RWPE2 (cell line): ENCODE data around the gene SLC37A1.

Experiments used
- ATAC-seq: fragments of 200-7000 bp; cut with Tn5 transposase; 3 replicates; pipeline ENCODE4 v1.9.1; 2021; ENCODE audit warnings: low read depth
- DNase-seq: peaks from one replicate; pipeline ENCODE4 v3.0.0-alpha.2; 2020; ENCODE audit warnings: low spot score
- H3K27ac ChIP-seq: fragments of 450-650 bp; 2 replicates; pipeline ENCODE4 v1.5.1; 2017; ENCODE audit warnings: mild to moderate bottlenecking; ENCODE audit not compliant: poor library complexity, severe bottlenecking
- H3K27me3 ChIP-seq: fragments of 250-450 bp; sonication (Bioruptor Pico); 2 replicates; pipeline ENCODE4 v1.5.1; 2021; ENCODE audit warnings: mild to moderate bottlenecking, moderate library complexity; ENCODE audit not compliant: insufficient read depth, poor library complexity, severe bottlenecking
- H3K36me3 ChIP-seq: fragments of 250-450 bp; sonication (Bioruptor Pico); 2 replicates; pipeline ENCODE4 v1.5.1; 2020; ENCODE audit warnings: low read depth, mild to moderate bottlenecking, moderate library complexity
- H3K4me1 ChIP-seq: fragments of 250-450 bp; sonication (Bioruptor Pico); 2 replicates; pipeline ENCODE4 v1.5.1; 2021; ENCODE audit warnings: mild to moderate bottlenecking, moderate library complexity; ENCODE audit not compliant: insufficient read depth, poor library complexity, severe bottlenecking
- H3K4me3 ChIP-seq: fragments of 250-450 bp; sonication (Bioruptor Pico); 2 replicates; pipeline ENCODE4 v1.5.1; 2021; ENCODE audit warnings: mild to moderate bottlenecking, moderate library complexity; ENCODE audit not compliant: severe bottlenecking
- H3K9me3 ChIP-seq: fragments of 250-450 bp; sonication (Bioruptor Pico); 2 replicates; pipeline ENCODE4 v1.5.1; 2021; ENCODE audit warnings: mild to moderate bottlenecking, moderate library complexity; ENCODE audit not compliant: severe bottlenecking
- TF ChIP-seq, protein P1 (sequence below): fragments of 450-650 bp; IDR thresholded peaks from one replicate; pipeline ENCODE4 v1.5.1; 2017; ENCODE audit warnings: mild to moderate bottlenecking, moderate library complexity; ENCODE audit not compliant: poor library complexity, severe bottlenecking

The SLC37A1 gene

DNA sequence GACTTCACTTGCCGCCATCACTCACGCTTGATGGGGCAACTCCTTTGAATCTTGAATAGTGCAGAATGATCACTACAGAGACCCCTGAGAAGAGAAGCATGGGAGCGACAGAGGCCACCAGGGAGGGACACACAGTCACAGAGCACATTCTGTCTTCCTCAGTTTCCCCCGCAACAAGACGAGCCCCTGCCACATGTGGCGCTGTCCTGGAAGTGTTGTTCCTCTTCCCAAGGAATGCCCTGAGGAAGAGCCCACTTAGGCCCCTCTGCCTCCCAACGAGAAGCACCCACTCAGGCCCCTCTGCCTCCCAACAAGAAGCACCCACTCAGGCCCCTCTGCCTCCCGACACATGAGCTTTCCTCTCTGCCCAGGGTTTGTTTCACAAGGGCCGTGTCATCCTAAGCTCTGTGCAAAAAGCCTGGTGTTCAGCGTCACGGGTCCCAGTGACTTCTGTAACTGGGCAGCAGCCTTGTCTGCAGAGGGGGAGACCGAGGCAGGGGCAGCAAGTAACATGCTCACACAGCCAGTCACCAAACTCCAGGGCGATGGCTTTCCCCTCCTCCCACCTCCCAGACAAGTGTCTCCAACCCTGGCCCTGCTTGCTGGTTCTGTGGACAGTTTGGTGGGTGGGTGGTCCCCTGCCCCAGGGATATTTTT lies 19.8 kb downstream of the SLC37A1 start:
- 0 out of 2 replicates have a peak, but pooled peaks cover 3% of the 10 kb centered on the region for H3K36me3 ChIP-seq
- no peaks in the 10 kb centered on the region for H3K9me3 ChIP-seq
- H3K4me1 ChIP-seq, result no peaks in the 10 kb centered on the region
- TF ChIP-seq, protein P1, sequence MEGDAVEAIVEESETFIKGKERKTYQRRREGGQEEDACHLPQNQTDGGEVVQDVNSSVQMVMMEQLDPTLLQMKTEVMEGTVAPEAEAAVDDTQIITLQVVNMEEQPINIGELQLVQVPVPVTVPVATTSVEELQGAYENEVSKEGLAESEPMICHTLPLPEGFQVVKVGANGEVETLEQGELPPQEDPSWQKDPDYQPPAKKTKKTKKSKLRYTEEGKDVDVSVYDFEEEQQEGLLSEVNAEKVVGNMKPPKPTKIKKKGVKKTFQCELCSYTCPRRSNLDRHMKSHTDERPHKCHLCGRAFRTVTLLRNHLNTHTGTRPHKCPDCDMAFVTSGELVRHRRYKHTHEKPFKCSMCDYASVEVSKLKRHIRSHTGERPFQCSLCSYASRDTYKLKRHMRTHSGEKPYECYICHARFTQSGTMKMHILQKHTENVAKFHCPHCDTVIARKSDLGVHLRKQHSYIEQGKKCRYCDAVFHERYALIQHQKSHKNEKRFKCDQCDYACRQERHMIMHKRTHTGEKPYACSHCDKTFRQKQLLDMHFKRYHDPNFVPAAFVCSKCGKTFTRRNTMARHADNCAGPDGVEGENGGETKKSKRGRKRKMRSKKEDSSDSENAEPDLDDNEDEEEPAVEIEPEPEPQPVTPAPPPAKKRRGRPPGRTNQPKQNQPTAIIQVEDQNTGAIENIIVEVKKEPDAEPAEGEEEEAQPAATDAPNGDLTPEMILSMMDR, result no peak
- no peak overlapping the region for H3K27ac ChIP-seq
- no peak for DNase-seq
- H3K27me3 ChIP-seq, result no peaks in the 10 kb centered on the region
- ATAC-seq, result no peak
- H3K4me3 ChIP-seq, result no peak overlapping the region

DNA sequence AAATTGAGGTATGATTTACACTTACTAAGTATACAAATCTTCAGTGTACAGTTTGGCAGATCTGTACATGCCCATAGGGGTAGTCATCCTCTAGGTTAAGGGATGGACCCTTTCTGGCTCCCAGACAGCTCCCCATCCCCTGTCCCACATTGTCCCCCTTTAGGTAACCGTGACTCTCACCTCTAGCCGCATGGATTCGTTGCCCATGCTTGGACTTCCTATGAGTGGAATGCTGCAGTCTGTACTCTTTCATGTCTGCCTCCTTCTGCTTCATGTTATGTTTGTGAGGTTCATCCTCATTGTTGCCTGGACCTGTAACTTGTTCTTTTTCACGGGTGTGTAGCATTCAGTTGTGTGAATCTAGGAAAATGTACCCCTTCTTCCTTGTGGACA lies 20.3 kb downstream of the SLC37A1 start:
- no peak for DNase-seq
- TF ChIP-seq, protein P1, result no peak
- Histone ChIP-seq H3K9me3 (no peaks in the 10 kb centered on the region), H3K4me3 (no peak overlapping the region), H3K27me3 (no peaks in the 10 kb centered on the region), H3K27ac (no peak overlapping the region), H3K36me3 (0 out of 2 replicates have a peak, but pooled peaks cover 3% of the 10 kb centered on the region), H3K4me1 (no peaks in the 10 kb centered on the region)
- no peak for ATAC-seq

DNA sequence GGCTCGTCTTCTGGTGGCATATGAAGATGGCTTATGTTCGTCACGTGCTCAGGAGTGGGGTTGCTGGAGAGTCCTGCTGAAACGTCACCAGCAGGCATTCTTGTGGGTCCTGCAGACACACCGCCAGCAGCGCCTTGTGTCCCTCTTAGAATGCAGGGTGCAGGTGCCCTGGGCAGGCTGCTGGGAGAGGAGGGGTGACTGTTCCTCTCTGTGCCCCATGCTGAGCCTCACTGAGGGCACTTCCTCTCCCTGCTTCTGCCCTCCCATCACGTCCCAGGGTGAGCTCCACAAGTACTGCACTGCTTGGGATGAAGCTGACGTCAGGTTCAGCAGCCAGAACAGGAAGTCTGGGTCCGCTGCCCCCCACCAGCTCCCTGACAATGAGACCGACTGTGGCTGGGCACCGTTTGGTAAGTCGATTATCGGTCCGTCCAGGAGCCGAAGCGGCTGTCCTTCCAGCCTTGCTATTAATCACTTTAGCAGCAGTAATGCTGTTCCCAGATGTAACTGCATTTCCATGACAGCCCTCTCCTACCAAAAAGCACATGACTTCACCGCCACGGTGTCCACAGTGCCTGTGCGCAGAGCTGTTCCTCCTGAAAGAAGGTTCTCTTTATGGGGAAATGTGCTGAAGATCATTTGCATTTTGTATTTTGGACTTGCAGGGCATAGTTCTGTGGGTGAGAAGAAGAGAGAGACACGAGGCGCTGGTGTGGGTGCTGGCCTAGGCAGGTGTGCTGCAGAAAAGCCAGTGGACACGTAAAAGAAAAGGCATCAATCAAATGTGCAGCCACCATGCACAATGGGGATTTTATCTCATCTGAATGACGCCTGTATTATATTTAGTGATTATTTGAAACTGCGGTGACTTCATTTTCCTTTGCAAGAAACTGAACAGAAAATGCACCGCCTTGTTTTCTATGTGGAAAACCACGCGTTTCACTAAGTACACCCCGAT lies 21.0 kb downstream of the SLC37A1 start:
- no peaks in the 10 kb centered on the region for H3K27me3 ChIP-seq
- DNase-seq, result no peak
- no peaks in the 10 kb centered on the region for H3K4me1 ChIP-seq
- H3K27ac ChIP-seq, result no peak overlapping the region
- ATAC-seq, result no peak
- no peaks in the 10 kb centered on the region for H3K9me3 ChIP-seq
- no peaks in the 10 kb centered on the region for H3K36me3 ChIP-seq
- H3K4me3 ChIP-seq, result no peak overlapping the region
- TF ChIP-seq, protein P1, result no peak

DNA sequence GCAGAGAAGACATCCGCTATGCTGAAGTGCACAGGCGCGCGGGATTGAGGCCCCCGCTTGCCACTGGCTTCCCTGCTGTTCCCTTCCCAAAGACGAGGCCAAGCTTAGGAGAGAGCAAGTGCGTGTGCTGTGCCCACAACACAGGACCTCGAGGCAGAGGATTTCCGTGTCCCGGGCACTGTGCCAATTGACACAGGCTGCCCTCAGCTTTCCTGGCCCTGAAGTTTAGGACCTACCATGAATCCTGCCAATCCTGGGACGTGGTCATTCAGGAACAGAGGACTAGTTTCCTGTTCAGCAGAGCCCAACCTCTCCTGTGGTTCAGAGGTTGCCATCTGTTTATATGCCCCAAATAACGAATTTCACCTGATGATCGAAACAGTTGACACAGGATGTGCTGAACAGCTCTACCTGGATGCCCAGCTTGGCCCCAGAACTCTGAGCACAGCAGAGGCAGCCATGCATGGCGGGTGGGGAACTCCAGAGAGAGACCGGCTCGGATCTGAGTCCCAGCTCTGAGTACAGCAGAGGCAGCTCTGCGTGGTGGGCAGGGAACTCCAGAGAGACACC lies 22.0 kb downstream of the SLC37A1 start:
- DNase-seq (no peak), ATAC-seq (no peak)
- no peaks in the 10 kb centered on the region for H3K36me3 ChIP-seq
- no peaks in the 10 kb centered on the region for H3K27me3 ChIP-seq
- H3K4me1 ChIP-seq, result no peaks in the 10 kb centered on the region
- H3K4me3 ChIP-seq, result no peak overlapping the region
- no peaks in the 10 kb centered on the region for H3K9me3 ChIP-seq
- TF ChIP-seq, protein P1, result no peak
- H3K27ac ChIP-seq, result no peak overlapping the region
